HepG2 (cell line): Measurements from ENCODE around the gene LAMA5. TPM values are rescaled to one million over a fixed set of nuclear protein-coding genes. Genes with fewer than 3 reads are reported as not detected.
A peak's percentile ranks its signal among the peaks of the same experiment; 100 is the strongest.

ENCODE experiments used
- EED ChIP-seq: sonication (generic); formaldehyde crosslinking; IDR thresholded peaks from 2 replicates; pipeline ENCODE4 v1.5.0; 2020; ENCODE audit warnings: mild to moderate bottlenecking, missing genetic modification reagents
- FOXC1 ChIP-seq: sonication (generic); formaldehyde crosslinking; IDR thresholded peaks from 2 replicates; pipeline ENCODE4 v1.8.0; 2022; ENCODE audit warnings: mild to moderate bottlenecking, missing genetic modification reagents, borderline replicate concordance
- KLF12 ChIP-seq: sonication (generic); formaldehyde crosslinking; IDR thresholded peaks from 2 replicates; pipeline ENCODE4 v1.4.0; 2020; ENCODE audit warnings: missing genetic modification reagents, borderline replicate concordance
- NCOR1 ChIP-seq: fragments of 200-600 bp; sonication (generic); IDR thresholded peaks from 2 replicates; pipeline ENCODE4 v1.7.0; 2017; ENCODE audit warnings: antibody characterized with exemption, low read length, borderline replicate concordance
- SKI ChIP-seq: fragments of 450-650 bp; IDR thresholded peaks from one replicate; pipeline ENCODE4 v1.6.1; 2018; ENCODE audit warnings: mild to moderate bottlenecking; ENCODE audit not compliant: partially characterized antibody
- SNAI1 ChIP-seq: sonication (generic); formaldehyde crosslinking; IDR thresholded peaks from 2 replicates; pipeline ENCODE4 v1.5.0; 2020; ENCODE audit warnings: mild to moderate bottlenecking, missing genetic modification reagents, borderline replicate concordance
- ZHX2 ChIP-seq, 2 experiments: sonication (generic) in 1 of 2; formaldehyde crosslinking in 1 of 2; IDR thresholded peaks; 2 replicates each; pipeline versions ENCODE4 v1.6.1 to v1.9.0; 2014 to 2022; ENCODE audit warnings: antibody characterized with exemption in 1 of 2, borderline replicate concordance in 1 of 2, inconsistent platforms in 1 of 2, low read depth in 1 of 2, missing genetic modification reagents in 1 of 2
- ZNF251 ChIP-seq: sonication (generic); formaldehyde crosslinking; IDR thresholded peaks from 2 replicates; pipeline ENCODE4 v1.9.0; 2021; ENCODE audit warnings: mild to moderate bottlenecking, missing genetic modification reagents
- ZNF280B ChIP-seq: sonication (generic); formaldehyde crosslinking; IDR thresholded peaks from 2 replicates; pipeline ENCODE4 v1.5.0; 2020; ENCODE audit warnings: missing genetic modification reagents, mild to moderate bottlenecking, borderline replicate concordance
- ZNF552 ChIP-seq: sonication (generic); formaldehyde crosslinking; IDR thresholded peaks from 2 replicates; pipeline ENCODE4 v1.9.0; 2022; ENCODE audit warnings: missing genetic modification reagents, mild to moderate bottlenecking, borderline replicate concordance
- ZNF703 ChIP-seq: sonication (generic); formaldehyde crosslinking; IDR thresholded peaks from 2 replicates; pipeline ENCODE4 v1.5.1; 2020; ENCODE audit warnings: missing genetic modification reagents, mild to moderate bottlenecking, moderate library complexity, borderline replicate concordance
- ZSCAN30 ChIP-seq: sonication (generic); formaldehyde crosslinking; IDR thresholded peaks from 2 replicates; pipeline ENCODE4 v1.5.0; 2020; ENCODE audit warnings: mild to moderate bottlenecking, missing genetic modification reagents
- polyA plus RNA-seq, 8 experiments: library from polyadenylated mRNA; depleted of rRNA in 3 of 8; stranded (reverse) in 7 of 8; unstranded in 1 of 8; fragments of >200 nt; fragmentation: Illumina TruSeq in 4 of 8; extraction: Trizol in 4 of 8; gene quantifications; 2 replicates each; pipeline versions ENCODE4 v1.2.1 to v1.2.3, GENCODE V29; 2011 to 2016; ENCODE audit warnings: low read depth in 4 of 8, missing spikeins in 1 of 8, mixed read lengths in 1 of 8; ENCODE audit not compliant: insufficient read depth in 1 of 8
- total RNA-seq, 5 experiments: library from RNA; depleted of rRNA; stranded (reverse); fragments of >200 nt; fragmentation: Illumina TruSeq; extraction: Trizol; gene quantifications; 2 replicates each; pipeline ENCODE4 v1.2.3, GENCODE V29; 2016; ENCODE audit warnings: low read depth in 1 of 5
- TF ChIP-seq, protein P1 (sequence below): sonication (generic); formaldehyde crosslinking; IDR thresholded peaks from 2 replicates; pipeline ENCODE4 v1.5.0; 2020; ENCODE audit warnings: missing genetic modification reagents, mild to moderate bottlenecking, borderline replicate concordance
- TF ChIP-seq, protein P2 (sequence below): sonication (generic); formaldehyde crosslinking; IDR thresholded peaks from 2 replicates; pipeline ENCODE4 v1.5.1; 2020; ENCODE audit warnings: mild to moderate bottlenecking, missing genetic modification reagents, moderate library complexity

The LAMA5 gene
- total and polyA plus RNA-seq, 2 of the 13 experiments (the other 11 are each of a cell fraction or from before 2014, with no cell fraction given): 21.0 to 44.7 TPM

- TF ChIP-seq NCOR1: no peak
- 0 out of 2 replicates have a peak, but pooled peaks have one; percentile 77 for TF ChIP-seq ZNF703 (CRISPR knock-in tag)
- TF ChIP-seq SKI: peak; percentile 13
- TF ChIP-seq, protein P1, sequence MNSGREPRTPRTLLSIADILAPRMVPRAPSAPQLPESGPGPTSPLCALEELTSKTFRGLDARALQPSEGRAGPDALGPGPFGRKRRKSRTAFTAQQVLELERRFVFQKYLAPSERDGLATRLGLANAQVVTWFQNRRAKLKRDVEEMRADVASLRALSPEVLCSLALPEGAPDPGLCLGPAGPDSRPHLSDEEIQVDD (CRISPR knock-in tag): peak; percentile 46; the same call in 1 of the 2 replicates
- no peak for TF ChIP-seq ZHX2 (IDR thresholded peaks at IDR 0.05; ENCODE audit: low read depth)
- 0 out of 2 replicates have a peak, but pooled peaks have one; percentile 59 for TF ChIP-seq ZHX2 (CRISPR knock-in tag; IDR thresholded peaks at IDR 0.05; ENCODE audit: borderline replicate concordance)
- TF ChIP-seq ZNF251 (CRISPR knock-in tag): no peak
- TF ChIP-seq EED: peak; percentile 86; the same call in 1 of the 2 replicates
- TF ChIP-seq ZNF280B (CRISPR knock-in tag): 0 out of 2 replicates have a peak, but pooled peaks have one; percentile 38
- TF ChIP-seq, protein P2, sequence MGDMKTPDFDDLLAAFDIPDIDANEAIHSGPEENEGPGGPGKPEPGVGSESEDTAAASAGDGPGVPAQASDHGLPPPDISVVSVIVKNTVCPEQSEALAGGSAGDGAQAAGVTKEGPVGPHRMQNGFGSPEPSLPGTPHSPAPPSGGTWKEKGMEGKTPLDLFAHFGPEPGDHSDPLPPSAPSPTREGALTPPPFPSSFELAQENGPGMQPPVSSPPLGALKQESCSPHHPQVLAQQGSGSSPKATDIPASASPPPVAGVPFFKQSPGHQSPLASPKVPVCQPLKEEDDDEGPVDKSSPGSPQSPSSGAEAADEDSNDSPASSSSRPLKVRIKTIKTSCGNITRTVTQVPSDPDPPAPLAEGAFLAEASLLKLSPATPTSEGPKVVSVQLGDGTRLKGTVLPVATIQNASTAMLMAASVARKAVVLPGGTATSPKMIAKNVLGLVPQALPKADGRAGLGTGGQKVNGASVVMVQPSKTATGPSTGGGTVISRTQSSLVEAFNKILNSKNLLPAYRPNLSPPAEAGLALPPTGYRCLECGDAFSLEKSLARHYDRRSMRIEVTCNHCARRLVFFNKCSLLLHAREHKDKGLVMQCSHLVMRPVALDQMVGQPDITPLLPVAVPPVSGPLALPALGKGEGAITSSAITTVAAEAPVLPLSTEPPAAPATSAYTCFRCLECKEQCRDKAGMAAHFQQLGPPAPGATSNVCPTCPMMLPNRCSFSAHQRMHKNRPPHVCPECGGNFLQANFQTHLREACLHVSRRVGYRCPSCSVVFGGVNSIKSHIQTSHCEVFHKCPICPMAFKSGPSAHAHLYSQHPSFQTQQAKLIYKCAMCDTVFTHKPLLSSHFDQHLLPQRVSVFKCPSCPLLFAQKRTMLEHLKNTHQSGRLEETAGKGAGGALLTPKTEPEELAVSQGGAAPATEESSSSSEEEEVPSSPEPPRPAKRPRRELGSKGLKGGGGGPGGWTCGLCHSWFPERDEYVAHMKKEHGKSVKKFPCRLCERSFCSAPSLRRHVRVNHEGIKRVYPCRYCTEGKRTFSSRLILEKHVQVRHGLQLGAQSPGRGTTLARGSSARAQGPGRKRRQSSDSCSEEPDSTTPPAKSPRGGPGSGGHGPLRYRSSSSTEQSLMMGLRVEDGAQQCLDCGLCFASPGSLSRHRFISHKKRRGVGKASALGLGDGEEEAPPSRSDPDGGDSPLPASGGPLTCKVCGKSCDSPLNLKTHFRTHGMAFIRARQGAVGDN (CRISPR knock-in tag): peak; percentile 70
- TF ChIP-seq KLF12 (CRISPR knock-in tag): peak; percentile 35; the same call in 1 of the 2 replicates
- peak; percentile 56; the same call in 1 of the 2 replicates for TF ChIP-seq FOXC1
- TF ChIP-seq SNAI1: no peak
- TF ChIP-seq ZSCAN30 (CRISPR knock-in tag): no peak
- peak; percentile 26; the same call in 1 of the 2 replicates for TF ChIP-seq ZNF552
These were observed 63.5 kb downstream of the LAMA5 start (continued) for GRCh38 chr20:62303340-62304226.
